Measurements from ENCODE around the gene NKX2-4. TPM values are rescaled to one million over a fixed set of nuclear protein-coding genes. Genes with fewer than 3 reads are reported as not detected.
"Not testable (repeated sequence)": the region's sequence is repeated elsewhere in the genome, so short reads cannot be mapped to it uniquely, and the experiment has no call there.

Gene NKX2-4
- polyA plus RNA-seq, 2 donors, result not detected

DNA sequence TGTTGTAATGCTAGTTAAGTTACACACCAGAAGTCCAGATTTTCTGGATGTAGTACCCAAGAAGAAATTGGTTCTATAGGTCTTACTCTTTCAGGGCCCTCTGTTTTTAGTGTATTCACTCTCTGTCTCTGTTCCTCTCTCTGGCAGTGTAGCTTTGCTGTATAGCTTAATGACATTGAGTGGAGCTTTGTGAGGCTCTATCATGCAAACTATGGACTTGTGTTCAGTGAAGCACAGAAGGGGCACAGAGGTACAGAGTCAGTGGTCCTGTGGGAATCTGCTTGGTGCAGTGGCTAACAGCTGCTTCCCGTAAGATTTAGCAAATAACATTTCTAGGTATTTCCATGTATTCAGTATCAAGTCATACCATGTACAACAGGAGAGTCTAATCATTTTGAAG, 26.1 kb downstream of the NKX2-4 start:
- Histone ChIP-seq H3K27ac (ENCODE audit: low read depth in 2 of 2, low read length in 1 of 2) (no peak overlapping the region), H3K36me3 (ENCODE audit: control insufficient read depth in 2 of 2, insufficient read depth in 2 of 2, low read length in 1 of 2) (no peaks in the 10 kb centered on the region), H3K9me3 (ENCODE audit: control insufficient read depth in 2 of 2, insufficient read depth in 1 of 2, low read depth in 1 of 2, low read length in 1 of 2) (no peaks in the 10 kb centered on the region), H3K4me3 (ENCODE audit: low read depth in 1 of 2, low read length in 2 of 2) (no peak overlapping the region), H3K27me3 (ENCODE audit: control insufficient read depth in 1 of 2, insufficient read depth in 2 of 2, low read length in 2 of 2) (no peaks in the 10 kb centered on the region), H3K4me1 (ENCODE audit: control insufficient read depth in 2 of 2, insufficient read depth in 2 of 2, low read length in 1 of 2) (no peaks in the 10 kb centered on the region)
- 86 to 94% methylated on average over 1 of the region's 1 CpG for WGBS, 2 donors

DNA sequence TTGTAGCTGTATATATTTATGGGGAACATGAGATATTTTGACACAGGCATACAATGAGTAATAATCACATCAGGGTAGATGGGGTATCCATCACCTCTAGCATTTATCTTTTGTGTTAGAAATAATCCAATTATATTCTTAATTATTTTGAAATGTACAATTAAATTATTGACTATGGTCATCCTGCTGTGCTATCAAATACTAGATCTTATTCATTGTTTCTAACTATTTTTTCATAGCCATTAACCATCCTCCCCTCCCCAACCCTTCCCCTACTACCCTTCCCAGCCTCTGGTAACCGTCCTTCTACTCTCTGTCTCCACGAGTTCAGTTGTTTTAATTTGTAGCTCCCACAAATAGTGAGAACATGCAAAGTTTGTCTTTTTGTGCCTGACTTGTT, 28.5 kb downstream of the NKX2-4 start:
- no peak overlapping the region for H3K4me3 ChIP-seq (ENCODE audit: low read depth in 1 of 2, low read length in 2 of 2)
- peaks cover 0 to 3% of the 10 kb centered on the region in 2 donors for H3K36me3 ChIP-seq (ENCODE audit: control insufficient read depth in 2 of 2, insufficient read depth in 2 of 2, low read length in 1 of 2)
- no peaks in the 10 kb centered on the region for H3K9me3 ChIP-seq (ENCODE audit: control insufficient read depth in 2 of 2, insufficient read depth in 1 of 2, low read depth in 1 of 2, low read length in 1 of 2)
- H3K27me3 ChIP-seq (ENCODE audit: control insufficient read depth in 1 of 2, insufficient read depth in 2 of 2, low read length in 2 of 2), result no peaks in the 10 kb centered on the region
- WGBS, 2 donors, result 37 to 94% methylated on average over 2 of the region's 2 CpGs
- H3K4me1 ChIP-seq (ENCODE audit: control insufficient read depth in 2 of 2, insufficient read depth in 2 of 2, low read length in 1 of 2), result no peaks in the 10 kb centered on the region
- no peak overlapping the region for H3K27ac ChIP-seq (ENCODE audit: low read depth in 2 of 2, low read length in 1 of 2)

DNA sequence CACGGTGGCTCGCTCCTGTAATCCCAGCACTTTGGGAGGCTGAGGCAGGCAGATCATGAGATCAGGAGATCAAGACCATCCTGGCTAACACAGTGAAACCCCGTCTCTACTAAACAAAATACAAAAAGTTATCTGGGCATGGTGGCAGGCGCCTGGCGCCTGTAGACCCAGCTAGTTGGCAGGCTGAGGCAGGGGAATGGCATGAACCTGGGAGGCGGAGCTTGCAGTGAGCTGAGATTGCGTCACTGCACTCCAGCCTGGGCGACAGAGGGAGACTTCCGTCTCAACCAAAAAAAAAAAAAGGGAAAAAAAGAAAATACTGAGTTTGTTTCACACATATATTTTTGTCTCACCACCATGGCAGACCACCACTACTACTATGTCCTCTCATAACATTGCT, 31.1 kb downstream of the NKX2-4 start:
- H3K4me3 ChIP-seq (ENCODE audit: low read depth in 1 of 2, low read length in 2 of 2); H3K27ac ChIP-seq (ENCODE audit: low read depth in 2 of 2, low read length in 1 of 2); H3K27me3 ChIP-seq (ENCODE audit: control insufficient read depth in 1 of 2, insufficient read depth in 2 of 2, low read length in 2 of 2); H3K9me3 ChIP-seq (ENCODE audit: control insufficient read depth in 2 of 2, insufficient read depth in 1 of 2, low read depth in 1 of 2, low read length in 1 of 2); H3K4me1 ChIP-seq (ENCODE audit: control insufficient read depth in 2 of 2, insufficient read depth in 2 of 2, low read length in 1 of 2); H3K36me3 ChIP-seq (ENCODE audit: control insufficient read depth in 2 of 2, insufficient read depth in 2 of 2, low read length in 1 of 2): not testable (repeated sequence)
- 89 to 92% methylated on average over 9 of the region's 9 CpGs for WGBS, 2 donors

DNA sequence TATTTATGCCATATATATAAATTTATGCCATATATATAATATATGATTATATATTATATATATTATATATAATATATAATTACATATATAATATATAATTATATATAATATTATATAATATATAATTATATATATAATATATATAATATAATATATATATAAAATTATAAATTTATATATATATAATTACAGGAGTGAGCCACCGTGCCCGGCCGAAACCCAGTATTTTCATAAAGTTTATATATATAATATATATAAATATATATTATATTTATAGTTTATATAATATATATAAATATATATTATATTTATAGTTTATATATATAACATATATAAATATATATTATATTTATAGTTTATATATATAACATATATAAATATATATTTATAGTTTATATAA, 31.6 kb downstream of the NKX2-4 start:
- Histone ChIP-seq H3K27ac (ENCODE audit: low read depth in 2 of 2, low read length in 1 of 2) (no peak overlapping the region), H3K9me3 (ENCODE audit: control insufficient read depth in 2 of 2, insufficient read depth in 1 of 2, low read depth in 1 of 2, low read length in 1 of 2) (no peaks in the 10 kb centered on the region), H3K27me3 (ENCODE audit: control insufficient read depth in 1 of 2, insufficient read depth in 2 of 2, low read length in 2 of 2) (no peaks in the 10 kb centered on the region), H3K4me1 (ENCODE audit: control insufficient read depth in 2 of 2, insufficient read depth in 2 of 2, low read length in 1 of 2) (no peaks in the 10 kb centered on the region), H3K36me3 (ENCODE audit: control insufficient read depth in 2 of 2, insufficient read depth in 2 of 2, low read length in 1 of 2) (peaks cover 3 to 10% of the 10 kb centered on the region in 2 donors), H3K4me3 (ENCODE audit: low read depth in 1 of 2, low read length in 2 of 2) (no peak overlapping the region)
- WGBS, 2 donors, result 98% methylated on average over 3 of the region's 3 CpGs

DNA sequence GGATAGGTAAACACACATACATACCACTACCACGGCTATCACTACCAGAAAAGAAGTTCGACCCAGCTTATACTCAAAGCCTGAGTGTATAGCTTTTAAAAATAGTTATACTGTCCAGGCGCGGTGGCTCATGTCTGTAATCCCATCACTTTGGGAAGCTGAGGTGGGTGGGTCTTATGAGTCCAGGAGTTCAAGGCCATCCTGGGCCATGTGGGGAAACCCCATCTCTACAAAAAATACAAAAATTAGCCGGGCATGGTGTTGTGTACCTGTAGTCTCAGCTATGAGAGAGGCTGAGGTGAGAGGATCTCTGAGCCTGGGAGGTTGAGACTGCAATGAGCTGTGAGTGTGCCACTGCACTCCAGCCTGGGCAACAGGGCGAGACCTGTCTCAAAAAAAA, 32.9 kb downstream of the NKX2-4 start:
- Histone ChIP-seq H3K36me3 (ENCODE audit: control insufficient read depth in 2 of 2, insufficient read depth in 2 of 2, low read length in 1 of 2) (peaks cover 3 to 12% of the 10 kb centered on the region in 2 donors), H3K4me3 (ENCODE audit: low read depth in 1 of 2, low read length in 2 of 2) (no peak overlapping the region), H3K27ac (ENCODE audit: low read depth in 2 of 2, low read length in 1 of 2) (no peak overlapping the region), H3K27me3 (ENCODE audit: control insufficient read depth in 1 of 2, insufficient read depth in 2 of 2, low read length in 2 of 2) (no peaks in the 10 kb centered on the region), H3K9me3 (ENCODE audit: control insufficient read depth in 2 of 2, insufficient read depth in 1 of 2, low read depth in 1 of 2, low read length in 1 of 2) (no peaks in the 10 kb centered on the region), H3K4me1 (ENCODE audit: control insufficient read depth in 2 of 2, insufficient read depth in 2 of 2, low read length in 1 of 2) (no peaks in the 10 kb centered on the region)
- WGBS, 2 donors, result 95 to 96% methylated on average over 6 of the region's 6 CpGs

DNA sequence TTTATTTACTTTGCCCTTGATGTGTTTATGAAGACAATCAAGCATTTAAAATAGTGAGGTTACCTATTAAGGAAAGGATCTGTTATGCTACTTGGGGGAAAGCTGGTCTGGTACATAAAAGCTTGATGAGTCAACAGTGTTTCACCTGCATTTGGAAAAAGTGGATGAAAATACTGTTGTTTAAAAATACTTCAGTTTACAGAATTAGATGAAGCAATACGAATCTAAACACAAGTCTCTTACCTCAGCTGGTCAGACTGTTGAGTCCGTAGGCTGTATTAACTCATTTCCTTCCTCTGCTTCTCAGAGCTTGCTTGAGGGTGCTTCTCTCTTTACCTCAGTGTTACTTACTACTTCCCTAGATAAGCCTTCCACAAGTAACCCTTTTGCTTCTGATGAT, 36.1 kb downstream of the NKX2-4 start:
- H3K4me1 ChIP-seq (ENCODE audit: control insufficient read depth in 2 of 2, insufficient read depth in 2 of 2, low read length in 1 of 2), result no peaks in the 10 kb centered on the region
- H3K27ac ChIP-seq (ENCODE audit: low read depth in 2 of 2, low read length in 1 of 2), result no peak overlapping the region
- 62 to 66% methylated on average over 2 of the region's 2 CpGs for WGBS, 2 donors
- H3K27me3 ChIP-seq (ENCODE audit: control insufficient read depth in 1 of 2, insufficient read depth in 2 of 2, low read length in 2 of 2), result no peaks in the 10 kb centered on the region
- H3K9me3 ChIP-seq (ENCODE audit: control insufficient read depth in 2 of 2, insufficient read depth in 1 of 2, low read depth in 1 of 2, low read length in 1 of 2), result no peaks in the 10 kb centered on the region
- peaks cover 3 to 12% of the 10 kb centered on the region in 2 donors for H3K36me3 ChIP-seq (ENCODE audit: control insufficient read depth in 2 of 2, insufficient read depth in 2 of 2, low read length in 1 of 2)
- H3K4me3 ChIP-seq (ENCODE audit: low read depth in 1 of 2, low read length in 2 of 2), result no peak overlapping the region

DNA sequence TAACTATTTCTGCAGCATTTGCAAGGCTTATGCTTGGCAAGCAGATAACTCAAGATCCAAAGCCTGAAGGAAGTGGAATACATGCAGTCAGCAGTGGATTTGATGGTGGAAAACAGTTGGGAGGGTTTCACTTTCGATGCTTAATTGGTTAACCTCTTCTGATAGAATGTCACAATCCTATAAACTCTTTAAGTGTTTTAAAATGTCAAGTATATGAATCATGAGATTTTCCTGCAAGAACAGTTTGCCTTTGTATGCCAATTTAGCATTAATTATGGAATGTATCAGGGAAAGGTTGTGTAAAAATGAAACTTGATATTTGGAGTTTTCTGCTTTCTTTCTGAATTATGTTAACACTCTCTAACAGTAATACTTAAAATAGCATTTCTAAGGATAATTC, 36.6 kb downstream of the NKX2-4 start:
- Histone ChIP-seq H3K9me3 (ENCODE audit: control insufficient read depth in 2 of 2, insufficient read depth in 1 of 2, low read depth in 1 of 2, low read length in 1 of 2) (no peaks in the 10 kb centered on the region), H3K27me3 (ENCODE audit: control insufficient read depth in 1 of 2, insufficient read depth in 2 of 2, low read length in 2 of 2) (no peaks in the 10 kb centered on the region), H3K36me3 (ENCODE audit: control insufficient read depth in 2 of 2, insufficient read depth in 2 of 2, low read length in 1 of 2) (peaks cover 3 to 12% of the 10 kb centered on the region in 2 donors), H3K4me3 (ENCODE audit: low read depth in 1 of 2, low read length in 2 of 2) (no peak overlapping the region), H3K4me1 (ENCODE audit: control insufficient read depth in 2 of 2, insufficient read depth in 2 of 2, low read length in 1 of 2) (no peaks in the 10 kb centered on the region), H3K27ac (ENCODE audit: low read depth in 2 of 2, low read length in 1 of 2) (no peak overlapping the region)
- WGBS, 2 donors, result 72 to 85% methylated on average over 1 of the region's 1 CpG

DNA sequence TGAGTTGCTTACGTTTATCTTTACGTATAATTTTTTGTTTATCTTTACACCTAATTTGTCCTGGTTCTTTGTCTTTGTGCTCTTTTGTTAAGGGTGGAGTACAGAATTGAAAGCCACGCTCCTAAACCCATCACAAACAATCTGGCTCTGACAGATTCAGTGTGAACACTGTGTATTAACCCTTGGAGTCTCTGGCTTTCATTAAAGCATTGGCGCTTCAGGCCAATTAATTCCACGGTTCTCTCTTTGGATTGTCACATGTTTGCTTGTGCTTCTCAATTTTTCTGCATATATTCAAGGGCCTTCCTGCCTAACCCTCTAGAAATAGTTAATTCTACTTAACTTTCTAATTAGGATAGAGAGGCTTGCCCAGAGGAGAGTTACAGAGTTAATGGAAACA, 38.6 kb downstream of the NKX2-4 start:
- H3K27ac ChIP-seq (ENCODE audit: low read depth in 2 of 2, low read length in 1 of 2), result no peak overlapping the region
- H3K4me1 ChIP-seq (ENCODE audit: control insufficient read depth in 2 of 2, insufficient read depth in 2 of 2, low read length in 1 of 2), result no peaks in the 10 kb centered on the region
- H3K36me3 ChIP-seq (ENCODE audit: control insufficient read depth in 2 of 2, insufficient read depth in 2 of 2, low read length in 1 of 2), result peaks cover 3 to 9% of the 10 kb centered on the region in 2 donors
- H3K4me3 ChIP-seq (ENCODE audit: low read depth in 1 of 2, low read length in 2 of 2), result no peak overlapping the region
- no peaks in the 10 kb centered on the region for H3K9me3 ChIP-seq (ENCODE audit: control insufficient read depth in 2 of 2, insufficient read depth in 1 of 2, low read depth in 1 of 2, low read length in 1 of 2)
- 87 to 93% methylated on average over 5 of the region's 5 CpGs for WGBS, 2 donors
- no peaks in the 10 kb centered on the region for H3K27me3 ChIP-seq (ENCODE audit: control insufficient read depth in 1 of 2, insufficient read depth in 2 of 2, low read length in 2 of 2)

DNA sequence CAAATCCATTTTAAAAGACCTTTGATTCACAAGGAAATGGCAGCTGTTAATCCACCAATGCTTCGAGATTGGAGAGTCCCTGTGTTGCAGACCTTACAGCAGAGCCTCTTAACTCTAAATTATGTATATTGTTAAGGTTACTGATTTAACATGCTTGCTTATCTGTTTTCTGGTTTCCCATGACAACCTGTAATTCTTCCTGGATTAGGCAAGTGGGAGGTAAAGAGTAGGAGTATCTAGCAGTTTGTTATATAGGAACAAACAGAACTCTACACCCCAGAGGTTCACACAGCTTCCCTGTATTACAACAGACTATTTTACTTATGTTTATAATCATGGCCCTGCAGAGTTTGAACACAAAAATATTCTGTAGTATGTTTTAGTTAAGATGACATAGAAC, 39.5 kb downstream of the NKX2-4 start:
- H3K36me3 ChIP-seq (ENCODE audit: control insufficient read depth in 2 of 2, insufficient read depth in 2 of 2, low read length in 1 of 2), result peaks cover under 1 to 4% of the 10 kb centered on the region in 2 donors
- H3K4me1 ChIP-seq (ENCODE audit: control insufficient read depth in 2 of 2, insufficient read depth in 2 of 2, low read length in 1 of 2), result no peaks in the 10 kb centered on the region
- no peaks in the 10 kb centered on the region for H3K27me3 ChIP-seq (ENCODE audit: control insufficient read depth in 1 of 2, insufficient read depth in 2 of 2, low read length in 2 of 2)
- H3K9me3 ChIP-seq (ENCODE audit: control insufficient read depth in 2 of 2, insufficient read depth in 1 of 2, low read depth in 1 of 2, low read length in 1 of 2), result no peaks in the 10 kb centered on the region
- no peak overlapping the region for H3K27ac ChIP-seq (ENCODE audit: low read depth in 2 of 2, low read length in 1 of 2)
- H3K4me3 ChIP-seq (ENCODE audit: low read depth in 1 of 2, low read length in 2 of 2), result no peak overlapping the region
- WGBS, 2 donors, result 50 to 63% methylated on average over 1 of the region's 1 CpG

DNA sequence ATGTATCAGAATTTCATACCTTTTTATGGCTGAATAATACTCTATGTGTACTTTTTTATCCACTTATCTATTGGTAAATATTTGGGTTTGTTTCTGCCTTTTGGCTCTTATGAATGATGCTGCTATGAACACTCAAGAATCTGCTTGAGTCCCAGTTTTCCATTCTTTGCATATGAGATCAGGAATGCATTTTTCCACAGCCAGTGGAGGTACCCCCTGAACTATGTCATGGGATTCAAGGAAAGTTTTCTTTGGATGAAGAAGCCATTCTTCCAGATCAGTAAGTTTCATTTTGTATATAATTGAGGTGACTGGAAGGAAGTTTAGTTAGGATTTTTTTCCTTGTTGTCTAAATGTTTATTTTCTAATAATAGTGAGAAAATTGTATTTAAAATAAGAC, 40.9 kb downstream of the NKX2-4 start:
- no peak overlapping the region for H3K27ac ChIP-seq (ENCODE audit: low read depth in 2 of 2, low read length in 1 of 2)
- H3K9me3 ChIP-seq (ENCODE audit: control insufficient read depth in 2 of 2, insufficient read depth in 1 of 2, low read depth in 1 of 2, low read length in 1 of 2), result no peaks in the 10 kb centered on the region
- no peaks in the 10 kb centered on the region for H3K27me3 ChIP-seq (ENCODE audit: control insufficient read depth in 1 of 2, insufficient read depth in 2 of 2, low read length in 2 of 2)
- H3K4me1 ChIP-seq (ENCODE audit: control insufficient read depth in 2 of 2, insufficient read depth in 2 of 2, low read length in 1 of 2), result no peaks in the 10 kb centered on the region
- H3K4me3 ChIP-seq (ENCODE audit: low read depth in 1 of 2, low read length in 2 of 2), result no peak overlapping the region
- peaks cover 0 to 3% of the 10 kb centered on the region in 2 donors for H3K36me3 ChIP-seq (ENCODE audit: control insufficient read depth in 2 of 2, insufficient read depth in 2 of 2, low read length in 1 of 2)
